Measurements from ENCODE around the gene GABRP.

DNA sequence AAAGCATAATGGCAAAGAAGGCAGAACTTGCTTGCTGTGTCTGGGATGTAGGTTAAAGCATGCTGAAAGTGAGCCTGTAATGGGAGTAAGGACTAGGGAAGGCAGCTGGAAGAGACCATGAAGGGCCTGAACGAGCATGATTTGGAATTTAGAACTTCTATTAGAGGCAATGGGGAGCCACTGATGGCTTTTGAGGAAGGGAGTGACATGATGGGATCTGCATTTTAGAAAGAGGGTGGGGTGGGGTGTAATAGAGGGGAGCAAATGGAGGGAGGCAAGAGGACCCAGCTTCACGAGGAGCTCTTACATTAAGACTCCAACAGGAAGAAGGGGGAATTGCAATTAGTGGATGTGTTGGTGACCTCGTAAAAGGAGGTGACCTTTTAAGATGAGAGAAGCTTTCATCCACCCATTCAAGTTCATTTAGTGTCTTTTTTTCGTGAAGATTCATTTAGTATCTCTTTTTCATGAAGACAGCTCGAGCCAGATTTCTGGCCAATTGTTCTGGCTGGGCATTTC is 13.6 kb upstream of the GABRP start:
- TF ChIP-seq EZH2phosphoT487 (IDR thresholded peaks at IDR 0.05; ENCODE audit: borderline replicate concordance, low read length) = no peak
- TF ChIP-seq, protein P1, sequence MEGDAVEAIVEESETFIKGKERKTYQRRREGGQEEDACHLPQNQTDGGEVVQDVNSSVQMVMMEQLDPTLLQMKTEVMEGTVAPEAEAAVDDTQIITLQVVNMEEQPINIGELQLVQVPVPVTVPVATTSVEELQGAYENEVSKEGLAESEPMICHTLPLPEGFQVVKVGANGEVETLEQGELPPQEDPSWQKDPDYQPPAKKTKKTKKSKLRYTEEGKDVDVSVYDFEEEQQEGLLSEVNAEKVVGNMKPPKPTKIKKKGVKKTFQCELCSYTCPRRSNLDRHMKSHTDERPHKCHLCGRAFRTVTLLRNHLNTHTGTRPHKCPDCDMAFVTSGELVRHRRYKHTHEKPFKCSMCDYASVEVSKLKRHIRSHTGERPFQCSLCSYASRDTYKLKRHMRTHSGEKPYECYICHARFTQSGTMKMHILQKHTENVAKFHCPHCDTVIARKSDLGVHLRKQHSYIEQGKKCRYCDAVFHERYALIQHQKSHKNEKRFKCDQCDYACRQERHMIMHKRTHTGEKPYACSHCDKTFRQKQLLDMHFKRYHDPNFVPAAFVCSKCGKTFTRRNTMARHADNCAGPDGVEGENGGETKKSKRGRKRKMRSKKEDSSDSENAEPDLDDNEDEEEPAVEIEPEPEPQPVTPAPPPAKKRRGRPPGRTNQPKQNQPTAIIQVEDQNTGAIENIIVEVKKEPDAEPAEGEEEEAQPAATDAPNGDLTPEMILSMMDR (IDR thresholded peaks at IDR 0.05; ENCODE audit: low read depth, low read length, poor library complexity, severe bottlenecking) = no peak

Data from DOHH2 (cell line).